ENCODE data around the gene DPT.

DPT gene

DNA sequence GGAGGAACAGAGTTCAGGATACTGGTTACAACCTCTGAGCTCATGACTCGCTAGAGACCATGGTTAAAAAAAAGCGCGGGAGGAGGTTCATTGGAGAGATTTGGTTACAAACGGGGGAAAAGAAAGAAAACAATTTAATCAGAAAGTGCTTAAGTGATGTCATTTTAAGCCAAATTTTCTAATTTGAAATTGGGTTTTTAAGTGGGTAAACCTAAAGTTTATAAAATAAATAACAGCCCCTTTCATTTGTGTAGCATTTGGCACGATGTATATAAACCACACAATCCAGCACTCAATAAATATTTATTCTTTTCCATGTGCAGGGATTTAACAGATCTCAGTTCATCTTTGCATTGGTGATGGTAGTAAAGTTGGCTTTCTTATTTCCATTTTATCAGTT, 7.0 kb upstream of the DPT start:
- TF ChIP-seq ZFX (IDR thresholded peaks at IDR 0.05) = no peak
- TF ChIP-seq, protein P1, sequence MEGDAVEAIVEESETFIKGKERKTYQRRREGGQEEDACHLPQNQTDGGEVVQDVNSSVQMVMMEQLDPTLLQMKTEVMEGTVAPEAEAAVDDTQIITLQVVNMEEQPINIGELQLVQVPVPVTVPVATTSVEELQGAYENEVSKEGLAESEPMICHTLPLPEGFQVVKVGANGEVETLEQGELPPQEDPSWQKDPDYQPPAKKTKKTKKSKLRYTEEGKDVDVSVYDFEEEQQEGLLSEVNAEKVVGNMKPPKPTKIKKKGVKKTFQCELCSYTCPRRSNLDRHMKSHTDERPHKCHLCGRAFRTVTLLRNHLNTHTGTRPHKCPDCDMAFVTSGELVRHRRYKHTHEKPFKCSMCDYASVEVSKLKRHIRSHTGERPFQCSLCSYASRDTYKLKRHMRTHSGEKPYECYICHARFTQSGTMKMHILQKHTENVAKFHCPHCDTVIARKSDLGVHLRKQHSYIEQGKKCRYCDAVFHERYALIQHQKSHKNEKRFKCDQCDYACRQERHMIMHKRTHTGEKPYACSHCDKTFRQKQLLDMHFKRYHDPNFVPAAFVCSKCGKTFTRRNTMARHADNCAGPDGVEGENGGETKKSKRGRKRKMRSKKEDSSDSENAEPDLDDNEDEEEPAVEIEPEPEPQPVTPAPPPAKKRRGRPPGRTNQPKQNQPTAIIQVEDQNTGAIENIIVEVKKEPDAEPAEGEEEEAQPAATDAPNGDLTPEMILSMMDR (conservative IDR thresholded peaks at IDR 0.05) = no peak
- no peak overlapping the region for H3K27ac ChIP-seq

DNA sequence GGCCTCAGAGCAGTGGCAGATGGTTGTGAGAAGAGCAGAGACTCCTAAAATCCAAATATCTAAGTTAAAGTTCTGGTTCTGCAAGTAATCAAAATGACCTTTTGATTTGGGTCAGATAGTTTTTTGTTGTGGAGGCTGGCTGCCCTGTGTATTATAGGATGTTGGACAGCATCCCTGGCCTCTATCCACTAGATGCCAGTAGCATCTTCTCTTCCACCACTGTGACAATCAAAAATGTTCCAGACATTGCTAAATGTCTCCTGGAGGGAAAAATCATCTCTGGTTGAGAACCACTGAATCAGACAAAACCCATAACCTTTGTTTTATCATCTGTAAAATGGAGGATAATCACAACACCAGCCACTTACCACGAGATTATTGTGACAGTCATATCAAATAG, 5.9 kb upstream of the DPT start:
- no peak for TF ChIP-seq ZFX (IDR thresholded peaks at IDR 0.05)
- TF ChIP-seq, protein P1 (conservative IDR thresholded peaks at IDR 0.05) = peak; percentile 42
- no peak overlapping the region for H3K27ac ChIP-seq

DNA sequence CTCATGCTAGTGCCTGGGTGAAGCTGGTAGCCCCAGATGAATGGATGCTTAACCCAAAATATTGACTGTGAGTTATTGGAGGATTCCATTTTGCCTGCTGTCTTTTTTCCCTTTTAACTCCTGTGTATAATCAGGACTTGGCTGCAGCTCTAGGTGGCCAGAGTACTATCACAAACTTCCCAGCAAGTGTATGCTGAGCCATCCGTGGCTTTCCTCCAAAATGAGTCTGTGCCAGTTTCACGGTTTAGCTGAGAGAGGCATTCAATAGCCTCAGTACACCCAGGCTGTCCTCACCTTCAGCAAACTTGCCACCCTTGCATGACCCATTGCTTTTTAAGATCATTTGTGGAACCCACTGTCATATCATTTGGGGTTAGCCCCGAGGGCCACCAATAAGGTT, 5.3 kb upstream of the DPT start:
- TF ChIP-seq ZFX (IDR thresholded peaks at IDR 0.05) = no peak
- TF ChIP-seq, protein P1 (conservative IDR thresholded peaks at IDR 0.05) = no peak
- H3K27ac ChIP-seq = peak overlapping the region; percentile 6; the same call in 1 of the 2 replicates

DNA sequence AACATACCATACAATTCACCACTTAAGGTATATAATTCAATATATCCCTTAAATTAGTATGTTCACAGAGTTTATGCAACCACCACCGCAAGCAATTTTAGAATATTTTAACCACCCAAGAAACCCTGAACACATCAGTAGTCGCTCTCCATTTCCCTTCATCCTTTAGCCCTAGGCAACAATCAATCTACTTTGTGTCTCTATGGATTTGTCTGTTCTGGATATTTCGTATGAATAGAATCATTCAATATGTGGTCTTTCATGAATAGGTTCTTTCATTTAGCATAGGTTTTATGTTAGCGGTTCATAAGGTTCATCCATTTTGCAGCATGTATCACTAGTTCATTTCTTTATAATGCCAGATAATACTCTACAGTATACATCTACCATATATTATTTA, 4.2 kb upstream of the DPT start:
- TF ChIP-seq, protein P1 (conservative IDR thresholded peaks at IDR 0.05) = no peak
- TF ChIP-seq ZFX (IDR thresholded peaks at IDR 0.05) = no peak
- H3K27ac ChIP-seq = no peak overlapping the region

DNA sequence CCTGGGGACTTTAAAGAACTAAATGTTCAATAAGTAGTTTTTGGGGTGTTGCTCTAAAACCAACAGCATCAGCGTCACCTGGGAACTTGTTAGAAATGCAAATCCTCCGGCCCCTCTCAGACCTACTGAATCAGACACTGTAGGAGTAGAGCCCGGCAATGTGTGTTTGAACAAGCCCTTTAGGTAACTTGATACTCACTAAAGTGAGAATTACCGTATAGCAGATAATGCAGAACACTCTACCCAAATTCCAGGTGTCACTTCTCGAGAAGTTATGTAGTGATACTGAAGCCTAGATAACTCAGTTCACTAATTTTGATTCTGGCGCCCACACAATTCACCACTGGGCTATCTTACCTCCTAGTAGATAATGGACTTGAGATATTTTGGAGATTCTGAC, 3.7 kb upstream of the DPT start:
- no peak overlapping the region for H3K27ac ChIP-seq
- no peak for TF ChIP-seq ZFX (IDR thresholded peaks at IDR 0.05)
- TF ChIP-seq, protein P1 (conservative IDR thresholded peaks at IDR 0.05) = no peak

DNA sequence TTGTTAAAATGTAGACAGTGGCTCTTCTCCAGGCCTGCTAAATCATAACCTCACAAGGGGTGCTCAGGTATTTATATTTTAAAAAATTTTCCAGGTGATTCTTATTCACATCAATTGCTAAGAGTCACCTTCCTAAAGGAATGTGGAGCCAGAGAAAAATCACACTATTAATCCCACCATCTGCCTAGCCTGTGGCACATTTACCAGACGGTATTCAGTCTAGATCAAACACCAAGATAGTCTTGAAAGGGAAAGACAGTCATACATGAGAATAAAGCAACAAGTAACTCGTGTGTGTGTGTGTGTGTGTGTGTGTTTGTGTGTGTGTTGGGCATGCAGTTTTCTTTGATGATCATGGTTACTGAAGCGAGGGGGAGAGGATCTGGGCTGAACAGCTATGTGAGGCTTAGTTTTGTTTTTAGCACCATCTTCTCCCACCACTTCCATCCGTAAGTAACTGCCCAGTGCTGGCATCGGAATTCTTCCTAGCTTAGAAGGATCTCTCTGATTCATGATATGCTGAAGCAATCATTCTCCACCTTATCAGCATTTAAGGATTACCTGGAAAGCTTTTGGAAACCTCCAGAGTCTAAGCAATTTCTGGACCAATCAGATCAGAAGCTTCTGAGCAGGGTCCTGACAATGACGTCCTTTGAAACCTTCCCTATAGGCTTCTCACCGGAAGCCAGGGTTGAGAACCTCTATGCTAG, 2.4 kb upstream of the DPT start:
- H3K27ac ChIP-seq = no peak overlapping the region
- TF ChIP-seq ZFX (IDR thresholded peaks at IDR 0.05) = no peak
- TF ChIP-seq, protein P1 (conservative IDR thresholded peaks at IDR 0.05) = no peak

DNA sequence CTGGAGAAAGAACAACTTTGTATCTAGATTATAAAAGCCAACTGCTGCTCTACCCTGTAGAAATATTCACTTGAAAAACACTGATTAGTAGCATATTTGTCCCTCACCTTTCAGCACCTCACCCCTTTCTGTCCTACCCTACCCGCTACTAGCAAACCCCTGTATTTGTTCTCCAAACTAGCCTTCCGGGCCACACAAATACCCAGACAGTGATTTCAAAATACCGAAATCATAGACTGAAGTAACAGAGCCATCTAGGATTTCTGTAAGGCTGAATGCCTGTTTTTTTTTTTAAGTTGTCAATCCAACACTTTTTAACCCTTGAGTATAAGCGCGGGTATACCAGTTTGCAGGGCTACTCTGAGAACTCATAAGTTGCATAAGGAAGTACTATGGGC, 398 bp upstream of the DPT start:
- H3K27ac ChIP-seq = no peak overlapping the region
- TF ChIP-seq ZFX (IDR thresholded peaks at IDR 0.05) = no peak
- TF ChIP-seq, protein P1 (conservative IDR thresholded peaks at IDR 0.05) = no peak
